GM12874 (cell line): Measurements from ENCODE around the gene NRARP.

Experiments
- CTCF ChIP-seq: IDR thresholded peaks from 2 replicates; pipeline ENCODE4 v1.5.1; 2011; ENCODE audit warnings: low read depth, mild to moderate bottlenecking, control low read depth, low read length, moderate library complexity; ENCODE audit not compliant: insufficient read depth

The NRARP gene

GRCh38 chr9:137339045-137339907 is 37.2 kb upstream of the NRARP start:
- TF ChIP-seq CTCF: no peak

- no peak for TF ChIP-seq CTCF
Measured at GRCh38 chr9:137336735-137337134, 34.7 kb upstream of the NRARP start.

- no peak for TF ChIP-seq CTCF
Measured at GRCh38 chr9:137333016-137333671, 31.1 kb upstream of the NRARP start.

- no peak for TF ChIP-seq CTCF
Measured at GRCh38 chr9:137331929-137332328, 29.9 kb upstream of the NRARP start.

- TF ChIP-seq CTCF: no peak
Measured at GRCh38 chr9:137330689-137331088, 28.6 kb upstream of the NRARP start.

- no peak for TF ChIP-seq CTCF
Measured at GRCh38 chr9:137326445-137327065, 24.5 kb upstream of the NRARP start.

- no peak for TF ChIP-seq CTCF
Measured at GRCh38 chr9:137325799-137326198, 23.7 kb upstream of the NRARP start.
